IPS-NIHi11 (cell line): ENCODE measurements around the gene SYT6.

Source experiments
- DNase-seq: peaks from one replicate; pipeline ENCODE4 v3.0.0; 2012; ENCODE audit warnings: mixed read lengths, low spot score

The SYT6 gene

DNA sequence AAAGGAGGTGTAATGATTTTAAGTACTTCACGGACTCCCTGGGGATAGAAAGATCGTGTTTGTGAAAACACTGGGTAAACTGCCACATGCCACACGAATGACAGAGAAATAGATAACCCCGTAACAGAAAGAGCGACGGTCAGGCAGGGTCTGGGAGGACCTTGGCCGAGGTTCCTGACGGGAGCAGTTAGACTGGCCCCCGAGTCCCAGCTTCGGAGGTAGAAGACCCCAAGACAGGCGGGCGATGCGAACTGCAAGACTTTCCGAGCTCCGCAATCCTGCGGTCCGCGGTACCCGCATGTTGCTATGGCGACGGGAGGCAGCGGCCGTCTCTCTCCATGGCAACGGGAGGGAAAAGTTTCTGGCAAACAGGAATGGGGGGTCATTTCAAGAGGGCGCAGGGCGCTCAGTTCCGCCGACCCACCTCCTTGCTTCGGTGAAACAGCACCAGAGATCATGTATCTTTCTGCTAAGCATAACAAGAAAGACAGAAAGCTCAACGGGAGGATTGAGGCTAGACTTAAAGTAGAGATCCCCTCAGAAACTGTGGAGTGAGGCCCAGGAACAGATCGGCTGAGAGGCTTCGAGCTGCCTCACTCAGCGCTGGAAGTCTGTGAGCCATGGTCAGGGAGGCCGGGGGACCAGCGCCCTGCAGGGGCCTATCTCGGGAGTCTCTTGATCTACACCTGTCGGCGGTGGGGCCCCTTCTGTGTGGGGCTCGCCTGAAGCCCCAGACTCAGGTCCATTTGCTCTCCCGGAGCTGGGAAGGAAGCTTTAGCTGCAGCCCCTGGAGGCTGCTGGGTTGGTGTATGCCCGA lies 685 bp upstream of the SYT6 start:
- DNase-seq = peak; percentile 64

DNA sequence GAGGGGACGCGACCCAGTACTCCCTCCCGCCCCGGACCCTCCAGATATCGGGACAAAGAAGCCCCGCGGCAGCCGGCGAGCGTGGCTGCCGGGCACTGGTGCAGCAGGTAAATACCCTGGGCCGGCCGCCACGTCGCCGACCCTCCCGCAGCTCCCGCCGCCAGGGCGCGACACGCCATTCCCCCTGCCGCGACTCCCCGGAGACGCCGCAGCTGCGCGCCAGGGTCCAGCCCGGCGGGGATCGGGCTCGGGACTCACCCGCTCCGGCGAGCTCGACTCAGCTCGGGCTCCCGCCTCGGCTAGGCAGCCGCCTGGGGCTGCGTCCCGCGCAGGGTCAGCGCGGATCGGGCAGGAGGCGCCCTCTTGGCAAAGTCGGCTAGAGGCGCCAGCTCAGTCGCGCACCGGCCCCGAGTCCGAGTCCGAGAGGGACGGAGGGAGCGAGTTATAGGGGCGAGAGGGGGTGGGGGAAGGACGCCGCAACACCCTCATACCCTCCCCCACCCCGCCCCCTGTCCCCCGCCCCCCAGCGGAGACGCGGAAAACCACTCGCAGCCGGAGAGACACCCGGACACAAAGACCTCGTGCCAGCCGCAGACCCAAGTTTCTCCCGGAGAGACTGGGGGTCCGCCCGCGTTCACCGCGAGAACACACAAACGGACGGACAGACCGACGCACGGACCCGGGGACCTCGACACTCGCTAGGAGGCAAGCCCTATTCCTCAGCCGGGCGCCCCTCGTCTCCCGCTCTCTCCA lies 985 bp downstream of the SYT6 start:
- DNase-seq = peak; percentile 71

DNA sequence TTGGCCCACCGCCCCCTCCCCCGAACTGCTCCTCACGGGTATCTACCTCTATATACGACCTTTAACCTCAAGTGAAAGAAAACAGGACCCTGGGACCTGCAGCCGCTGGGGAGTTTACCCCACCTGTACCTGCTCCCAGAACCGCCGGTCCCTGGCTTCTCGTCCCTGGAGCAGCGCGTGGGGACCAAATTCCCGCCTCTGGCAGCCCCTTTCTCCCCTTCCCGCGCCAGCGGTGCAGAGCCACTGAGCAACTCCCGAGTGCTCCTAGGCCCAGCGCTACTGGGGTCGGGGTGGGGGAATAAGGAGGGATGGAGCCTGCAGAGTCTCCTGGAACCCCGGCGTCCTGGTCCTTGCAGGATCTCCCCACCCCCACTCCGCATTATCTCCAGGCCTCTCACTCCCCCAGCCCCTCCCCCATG lies 1.6 kb downstream of the SYT6 start:
- no peak for DNase-seq

DNA sequence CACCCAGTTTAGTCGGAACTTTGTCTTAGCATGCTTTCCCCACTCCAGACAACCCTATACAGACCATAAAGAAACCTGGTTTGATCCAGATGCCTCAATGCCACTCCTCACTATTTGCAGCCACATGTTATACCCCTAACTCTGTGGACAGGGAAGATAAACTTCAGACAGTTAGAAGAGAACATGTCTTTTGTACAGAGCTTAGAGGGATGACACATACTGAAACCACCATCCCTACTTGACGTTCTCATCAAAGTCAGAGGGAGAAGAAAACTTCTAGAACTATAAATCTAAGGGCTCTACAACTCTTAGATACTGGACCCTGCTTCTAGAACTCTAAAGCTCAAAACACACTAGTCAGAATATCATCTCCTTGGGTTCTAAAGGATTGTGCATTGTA lies 3.7 kb downstream of the SYT6 start:
- DNase-seq = no peak

DNA sequence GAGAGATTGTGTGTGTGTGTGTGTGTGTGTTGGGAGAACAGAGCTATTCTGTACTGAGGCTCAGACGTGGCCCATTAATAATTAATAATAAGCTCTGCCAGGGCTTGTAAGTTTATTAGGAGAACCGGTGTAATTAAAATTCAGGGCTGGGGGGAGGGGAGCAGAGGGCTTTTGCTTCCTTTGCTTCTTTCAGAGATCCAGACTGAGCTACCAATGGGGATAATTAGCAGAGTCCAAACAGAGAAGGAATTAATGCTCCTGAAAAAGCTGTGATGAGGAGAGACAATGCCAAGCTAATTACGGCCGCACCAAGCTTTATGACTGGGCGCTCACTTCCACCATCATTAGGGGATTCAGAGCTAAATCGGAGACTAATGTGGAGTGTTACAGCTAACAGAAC lies 4.5 kb downstream of the SYT6 start:
- no peak for DNase-seq

DNA sequence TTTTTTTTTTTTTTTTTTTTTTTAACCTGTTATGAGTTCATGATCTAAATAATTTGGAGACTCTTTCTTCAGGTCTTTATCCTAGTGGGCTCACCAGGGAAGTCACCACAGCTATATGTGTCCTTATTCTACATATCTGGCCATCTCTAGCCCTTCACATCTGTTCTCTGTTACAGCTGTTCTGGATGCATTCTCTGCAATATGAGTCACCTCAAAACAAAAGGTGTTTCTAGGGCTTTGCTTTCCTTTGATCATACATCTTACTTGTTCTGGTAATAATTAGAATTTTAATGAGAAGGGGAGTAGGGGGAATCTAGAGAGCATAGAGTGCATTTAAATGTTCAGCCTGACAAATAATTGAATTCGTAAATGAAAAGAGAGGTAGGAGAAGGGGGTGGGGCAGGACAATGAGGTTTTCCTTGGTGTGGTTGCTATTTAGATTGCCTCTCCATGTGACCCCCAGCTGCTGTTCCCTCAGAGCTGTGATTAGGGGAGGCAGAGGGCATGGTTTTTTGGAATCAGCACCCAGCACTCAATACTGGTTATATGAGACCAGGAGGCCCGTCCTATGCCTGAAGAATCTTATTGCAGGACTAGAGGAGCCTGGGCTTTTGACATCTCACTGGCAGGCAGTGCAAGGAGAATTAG lies 8.0 kb downstream of the SYT6 start:
- DNase-seq = no peak

DNA sequence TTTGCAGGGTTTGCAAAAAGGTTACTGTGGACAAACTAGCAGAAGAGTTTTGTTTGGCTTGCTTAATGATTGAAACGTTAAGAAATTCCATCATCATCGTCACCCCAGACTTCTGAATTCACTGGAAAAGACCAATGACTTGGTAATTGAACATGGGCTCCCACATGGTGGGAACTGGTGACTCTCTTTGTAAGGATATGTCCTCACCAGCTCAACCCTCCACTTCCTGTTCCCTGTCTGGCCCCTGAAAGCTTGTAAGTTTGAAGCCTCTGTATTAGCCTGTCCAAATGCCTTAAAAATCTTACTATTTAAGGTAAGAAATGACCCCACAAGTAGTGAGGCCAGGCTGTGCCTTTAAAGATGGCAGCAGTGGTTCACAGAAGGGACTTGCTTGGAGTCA lies 9.7 kb downstream of the SYT6 start:
- DNase-seq = no peak

DNA sequence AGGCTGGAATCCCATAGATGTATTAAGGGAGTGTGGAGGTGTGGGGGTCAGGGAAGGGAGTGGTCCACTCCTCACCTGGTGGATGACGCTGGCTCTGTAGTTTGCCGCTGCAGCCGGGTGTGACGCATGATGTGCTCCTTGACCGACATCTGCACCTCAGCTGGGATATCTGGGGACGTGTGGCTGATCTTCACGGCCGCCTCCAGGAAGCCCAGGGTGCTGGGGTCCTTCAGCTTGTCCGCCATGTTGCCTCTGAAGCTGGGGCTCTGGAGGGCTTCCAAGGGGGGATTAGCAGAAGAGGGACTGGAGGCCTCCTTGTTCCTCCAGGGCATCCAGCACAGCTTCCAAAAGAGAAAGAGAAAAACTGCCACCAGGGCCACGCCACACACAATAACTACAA lies 14.1 kb downstream of the SYT6 start:
- DNase-seq = no peak

DNA sequence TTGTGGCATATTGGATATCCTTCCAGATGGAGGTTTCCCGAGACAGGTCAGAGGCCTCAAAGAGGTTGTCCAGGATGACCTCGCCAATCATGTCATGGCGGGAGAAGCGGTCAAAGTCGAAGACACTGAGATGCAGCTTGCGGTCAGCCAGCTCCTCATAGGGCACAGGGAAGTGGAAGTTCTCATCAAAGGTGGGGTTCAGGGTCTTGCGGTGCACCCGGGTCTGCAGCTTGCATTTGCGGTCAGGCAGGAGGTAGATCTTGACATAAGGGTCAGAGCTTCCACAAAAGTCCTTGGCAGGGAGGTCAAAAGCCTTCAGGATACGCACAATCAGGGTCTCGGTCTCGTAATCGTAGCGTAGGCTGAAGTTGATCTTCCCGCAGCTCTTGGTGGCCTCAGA lies 16.2 kb downstream of the SYT6 start:
- no peak for DNase-seq

DNA sequence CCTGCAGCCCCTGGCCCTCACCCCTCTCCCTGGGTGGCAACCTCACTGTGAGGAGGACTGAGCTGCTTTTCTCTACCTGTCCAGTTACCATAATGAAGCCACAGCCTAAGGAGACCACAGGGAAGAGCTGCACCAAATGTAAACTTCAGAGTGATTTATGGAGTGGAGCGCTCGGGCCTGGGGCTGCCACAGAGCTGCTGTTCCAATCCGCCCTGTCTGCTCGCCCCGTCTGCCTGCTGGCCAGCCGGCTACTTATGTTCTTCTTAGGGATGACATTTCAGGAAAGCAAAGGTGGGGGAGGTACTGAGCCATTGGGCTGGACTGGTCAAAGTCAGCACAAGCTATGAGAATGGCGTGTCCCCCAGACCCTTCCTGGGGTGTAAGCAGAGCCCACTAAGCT lies 17.9 kb downstream of the SYT6 start:
- DNase-seq = no peak

DNA sequence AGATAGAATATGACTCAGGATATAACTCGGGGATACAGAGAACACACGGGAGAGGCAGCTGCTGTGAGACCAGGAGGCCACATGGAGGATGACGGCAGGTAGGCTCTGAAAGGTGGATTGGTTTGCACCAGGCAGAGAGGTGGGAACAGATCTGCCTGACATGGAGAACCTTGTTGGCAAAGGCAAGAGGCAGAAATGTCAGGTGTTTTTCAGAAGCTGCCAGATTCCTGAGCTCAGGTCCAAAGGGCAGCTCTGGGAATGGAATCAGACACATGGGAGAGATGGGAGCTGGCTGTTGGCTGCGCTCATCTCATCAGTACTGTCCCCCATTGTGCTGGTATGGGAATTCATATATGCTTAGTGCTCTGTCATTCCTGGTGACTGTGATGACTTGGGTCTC lies 19.2 kb downstream of the SYT6 start:
- DNase-seq = no peak

DNA sequence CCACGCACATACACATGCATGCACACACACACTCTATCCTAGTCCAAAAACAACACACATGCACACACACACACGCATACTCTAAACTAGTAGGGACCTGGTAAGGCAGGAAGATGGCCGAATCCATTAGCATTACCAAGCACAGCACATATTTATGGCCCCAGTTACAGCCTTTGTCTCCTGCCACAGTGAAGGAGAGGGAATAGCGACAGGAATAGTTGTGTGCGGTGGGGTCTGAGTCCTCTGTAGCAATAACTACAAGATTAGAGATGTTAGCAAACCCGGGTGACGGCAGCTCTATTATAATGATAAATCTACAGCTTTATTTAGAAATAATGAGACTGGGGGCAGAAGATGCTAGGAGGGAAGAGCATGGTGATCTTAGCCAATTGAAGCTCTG lies 20.5 kb downstream of the SYT6 start:
- DNase-seq = no peak

DNA sequence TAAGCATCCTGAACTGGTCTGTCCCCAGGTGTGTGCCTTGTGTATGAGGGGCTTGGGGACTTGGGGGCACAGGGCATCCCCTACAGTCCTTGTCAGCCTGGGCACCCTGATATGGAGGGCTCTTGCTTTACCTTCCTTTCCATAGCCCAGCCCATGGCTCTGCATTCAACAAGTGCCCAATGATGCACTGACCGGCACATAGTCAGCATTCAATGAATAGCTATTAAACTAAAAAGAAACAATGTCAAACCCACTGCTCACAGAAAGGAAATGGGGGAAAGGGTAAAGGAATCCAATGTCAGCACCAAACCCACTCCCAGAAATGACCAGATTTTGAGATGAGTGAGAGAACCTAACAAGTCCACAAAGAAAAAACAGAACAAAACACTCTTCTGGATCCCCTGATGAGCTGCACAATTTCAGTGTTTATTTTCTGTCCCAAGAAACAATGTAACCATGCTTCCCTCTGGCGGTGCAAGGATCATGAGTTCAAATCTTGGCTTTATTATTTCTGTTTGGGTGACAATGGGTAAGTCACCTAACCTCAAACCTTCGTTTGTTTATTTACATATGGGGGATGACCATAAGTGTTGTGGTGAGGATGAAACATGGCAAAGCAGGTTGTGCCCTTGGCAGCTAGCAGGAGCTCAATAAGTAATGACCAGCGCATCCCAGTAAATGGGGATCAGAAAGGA lies 22.0 kb downstream of the SYT6 start:
- no peak for DNase-seq

DNA sequence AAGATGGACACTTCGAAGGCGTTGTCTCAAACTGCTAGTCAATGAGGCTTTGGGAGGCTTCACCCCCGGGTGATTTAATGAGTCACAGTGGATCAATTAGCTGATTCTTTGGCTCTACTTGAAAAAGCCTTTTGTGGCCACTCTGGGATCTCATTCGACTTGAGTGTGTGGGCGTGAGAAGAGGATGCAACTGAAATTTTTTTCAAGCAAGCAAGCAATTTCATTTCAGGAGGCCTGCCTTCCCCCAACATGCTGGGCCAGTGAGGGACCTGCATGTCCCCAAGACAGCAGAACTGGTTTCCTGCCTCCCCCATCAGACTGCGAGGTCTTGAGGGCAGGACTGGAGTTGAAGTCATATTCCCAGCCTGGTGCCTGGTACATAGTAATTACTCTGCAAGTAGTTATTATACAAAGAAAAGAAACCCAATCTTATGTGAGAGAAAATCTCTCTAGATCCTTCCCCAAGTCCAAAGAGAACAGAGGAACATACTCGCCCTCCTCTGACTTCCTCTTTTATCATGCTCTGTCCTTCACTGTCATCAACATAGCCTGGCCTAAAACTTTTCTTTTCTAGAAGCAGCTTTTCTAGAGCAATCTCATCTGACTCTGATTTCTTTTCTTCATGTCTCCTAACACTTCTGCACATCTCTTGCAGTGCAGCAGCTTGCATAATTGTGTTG lies 22.7 kb downstream of the SYT6 start:
- DNase-seq = no peak

DNA sequence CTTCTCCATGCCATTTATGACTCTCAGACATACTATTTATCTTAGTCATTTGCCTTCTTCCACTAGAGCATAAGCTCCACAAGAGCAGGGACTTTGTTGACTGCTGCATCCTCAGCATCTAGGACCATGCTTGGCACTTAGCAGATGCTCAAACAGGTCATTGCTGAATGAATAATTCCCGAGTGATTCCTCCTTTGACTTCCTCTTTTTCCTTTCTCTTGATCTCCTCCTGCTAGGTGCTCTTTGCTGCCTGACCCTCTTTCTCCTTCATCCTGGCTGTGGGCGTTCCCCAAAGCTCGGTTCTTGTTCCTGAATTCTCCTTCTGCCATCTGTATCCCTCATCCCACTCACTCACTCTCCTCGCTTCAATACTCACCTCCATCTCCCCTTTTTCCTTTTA lies 23.5 kb downstream of the SYT6 start:
- DNase-seq = no peak

DNA sequence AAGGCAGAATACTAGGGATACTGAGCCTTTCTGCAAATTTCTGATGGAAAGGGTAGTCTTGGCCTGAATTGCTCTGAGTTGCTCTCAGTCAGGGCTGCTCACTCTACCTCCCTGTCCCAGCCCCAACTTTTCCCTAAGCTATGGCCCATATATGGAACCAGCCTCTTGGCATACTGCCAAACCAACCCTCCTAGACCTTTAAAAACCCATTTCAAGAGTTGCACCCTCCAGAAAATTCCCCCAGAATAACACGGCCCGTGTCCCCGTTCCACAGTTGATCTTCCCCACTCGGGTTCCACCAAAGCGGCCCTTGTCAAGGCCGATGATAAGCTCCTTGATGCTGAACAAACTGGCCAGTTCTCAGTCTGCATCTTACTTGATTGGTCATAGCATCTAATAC lies 25.4 kb downstream of the SYT6 start:
- no peak for DNase-seq

DNA sequence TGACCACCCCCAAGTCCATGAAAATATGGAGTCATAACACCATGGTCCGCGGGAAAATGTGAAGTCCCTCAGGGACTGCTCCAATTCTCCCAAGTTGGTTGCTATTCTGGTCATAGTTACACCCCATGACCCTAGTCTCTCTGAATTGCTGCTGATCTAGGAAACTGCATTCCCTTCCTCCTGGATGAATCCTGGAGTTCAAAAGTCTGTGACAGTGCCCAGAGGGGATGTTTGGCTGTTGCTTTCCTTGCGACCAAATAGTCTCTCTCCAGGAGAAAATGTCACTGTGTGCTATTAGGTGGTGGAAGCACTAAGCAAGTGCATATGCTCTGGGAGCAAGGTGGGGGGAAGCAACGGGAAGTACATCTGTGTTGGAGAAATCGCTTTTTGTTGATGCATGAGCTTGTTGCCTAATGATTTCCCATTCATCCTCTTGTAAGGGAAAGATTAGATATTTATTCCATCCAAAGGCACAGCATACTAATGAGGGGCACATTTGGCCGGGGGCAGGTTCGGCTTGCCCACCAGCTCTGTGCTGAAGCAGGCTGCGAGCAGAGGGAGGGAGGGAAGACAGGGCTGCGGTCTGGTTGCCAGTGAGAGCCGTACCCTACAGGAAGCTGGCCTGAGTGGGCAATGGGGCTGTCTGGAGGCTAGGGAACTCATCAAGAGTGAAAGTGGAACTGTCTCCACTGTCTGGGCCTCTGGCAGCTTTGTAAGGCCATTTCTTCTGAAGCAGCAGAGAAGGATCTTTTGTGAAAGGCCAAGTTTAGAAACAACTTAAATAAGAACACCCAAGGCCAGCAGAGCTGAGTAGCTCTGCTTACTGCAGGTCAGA lies 27.2 kb downstream of the SYT6 start:
- DNase-seq = no peak

DNA sequence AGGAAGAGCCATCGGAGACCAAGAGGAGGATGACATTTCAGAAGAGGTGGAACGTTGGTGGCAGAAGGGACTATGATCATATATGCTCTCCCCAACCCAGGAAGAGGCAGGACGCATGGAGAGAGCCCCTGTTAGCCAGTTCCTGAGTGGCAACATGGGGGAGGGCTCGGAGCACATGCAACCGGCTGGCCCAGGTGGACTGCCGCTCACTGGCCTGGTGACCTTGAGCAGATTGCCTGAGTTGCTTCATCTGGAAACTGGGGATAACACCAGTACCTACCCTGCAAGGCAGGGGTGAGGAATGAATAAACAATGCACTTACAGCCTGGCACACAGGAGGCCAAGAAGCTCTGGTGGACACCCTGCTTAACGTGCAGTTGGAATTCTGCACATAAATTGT lies 29.0 kb downstream of the SYT6 start:
- DNase-seq = no peak

DNA sequence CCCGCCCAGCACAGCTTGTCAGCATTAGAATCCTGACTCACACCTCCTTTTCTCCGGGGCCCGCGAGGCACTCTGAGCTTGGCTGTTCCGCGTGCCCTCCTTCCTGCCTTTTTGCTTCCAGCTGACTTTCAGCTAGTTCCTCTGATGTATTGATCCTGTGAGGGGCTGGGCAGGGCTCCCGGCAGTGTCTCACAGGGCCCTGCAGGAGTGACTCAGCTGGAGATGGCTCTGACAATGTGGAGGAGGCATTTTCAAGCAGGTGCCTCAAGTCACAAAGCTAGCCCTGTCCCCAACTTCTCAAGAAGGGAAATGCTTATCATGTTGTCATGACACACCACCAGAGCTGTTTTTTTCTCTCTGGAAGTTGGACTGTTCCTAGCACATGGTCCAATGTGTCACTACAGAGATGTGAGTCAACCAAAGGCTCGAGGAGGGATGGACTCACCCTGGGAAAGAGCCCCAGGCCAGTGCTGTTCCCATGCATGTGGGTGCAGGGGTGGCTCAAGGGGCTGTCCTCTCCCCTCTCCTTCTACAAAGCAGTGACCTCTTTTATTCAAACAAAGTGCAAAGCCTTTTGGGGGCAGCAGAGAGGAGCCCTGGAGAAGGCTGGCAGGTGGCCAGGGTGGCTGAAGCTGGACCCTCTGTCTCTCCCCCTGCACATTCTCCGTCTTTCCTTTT lies 30.6 kb downstream of the SYT6 start:
- peak; percentile 33 for DNase-seq

DNA sequence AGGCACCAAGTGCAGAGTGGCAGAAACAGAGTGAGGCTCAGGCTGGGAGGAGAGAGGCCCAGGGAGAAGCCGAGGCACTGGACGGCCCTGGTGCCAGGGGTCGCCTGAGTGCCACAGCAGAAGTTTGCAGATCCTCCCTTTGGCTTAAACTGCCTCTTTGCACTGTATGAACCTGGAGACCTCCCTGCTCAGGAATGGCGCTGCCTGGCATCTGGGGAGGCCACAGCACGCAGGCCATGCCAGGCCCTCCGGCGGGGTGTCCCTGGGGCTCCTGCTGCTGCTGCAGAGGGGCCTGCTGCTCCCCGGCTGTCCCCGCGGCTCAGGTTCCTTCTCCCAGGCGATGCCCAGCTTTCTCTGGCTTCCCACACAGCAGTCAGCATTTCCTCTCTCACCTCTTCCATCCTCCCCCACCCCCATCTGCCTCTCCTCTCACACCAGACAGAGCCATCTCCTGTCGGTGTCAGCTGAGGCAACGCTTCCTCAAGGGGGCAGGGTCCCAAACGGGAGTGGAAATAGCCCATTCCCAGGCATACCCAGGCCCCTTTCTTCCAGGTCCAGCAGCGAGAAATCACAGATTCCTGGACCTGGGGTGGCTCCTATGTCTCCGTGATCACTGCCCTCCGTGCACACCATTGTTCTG lies 35.2 kb downstream of the SYT6 start:
- DNase-seq = peak; percentile 67
